ENCODE measurements around the gene SPAG16.

DNA sequence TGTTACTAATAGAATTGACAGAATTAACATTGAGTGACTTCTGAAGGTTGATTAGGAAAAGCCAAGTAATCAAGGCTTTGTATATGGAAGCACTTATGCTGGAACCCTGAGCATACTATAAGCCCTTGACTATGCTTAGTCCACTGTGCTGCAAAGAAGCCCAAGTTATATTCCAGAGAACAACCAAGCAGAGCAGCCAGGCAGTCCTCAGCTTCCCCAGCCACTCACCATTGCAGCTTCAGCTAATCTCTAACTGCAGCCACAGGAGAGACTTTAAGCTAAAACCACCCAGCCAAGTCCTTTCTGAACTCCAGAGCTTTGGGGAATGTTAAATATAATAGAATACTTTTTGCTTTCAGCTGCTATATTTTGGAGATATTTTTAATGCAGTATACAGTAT is 962.2 kb downstream of the SPAG16 start:
- no peak for TF ChIP-seq ZFX (IDR thresholded peaks at IDR 0.05; ENCODE audit: borderline replicate concordance)
- TF ChIP-seq, protein P1, sequence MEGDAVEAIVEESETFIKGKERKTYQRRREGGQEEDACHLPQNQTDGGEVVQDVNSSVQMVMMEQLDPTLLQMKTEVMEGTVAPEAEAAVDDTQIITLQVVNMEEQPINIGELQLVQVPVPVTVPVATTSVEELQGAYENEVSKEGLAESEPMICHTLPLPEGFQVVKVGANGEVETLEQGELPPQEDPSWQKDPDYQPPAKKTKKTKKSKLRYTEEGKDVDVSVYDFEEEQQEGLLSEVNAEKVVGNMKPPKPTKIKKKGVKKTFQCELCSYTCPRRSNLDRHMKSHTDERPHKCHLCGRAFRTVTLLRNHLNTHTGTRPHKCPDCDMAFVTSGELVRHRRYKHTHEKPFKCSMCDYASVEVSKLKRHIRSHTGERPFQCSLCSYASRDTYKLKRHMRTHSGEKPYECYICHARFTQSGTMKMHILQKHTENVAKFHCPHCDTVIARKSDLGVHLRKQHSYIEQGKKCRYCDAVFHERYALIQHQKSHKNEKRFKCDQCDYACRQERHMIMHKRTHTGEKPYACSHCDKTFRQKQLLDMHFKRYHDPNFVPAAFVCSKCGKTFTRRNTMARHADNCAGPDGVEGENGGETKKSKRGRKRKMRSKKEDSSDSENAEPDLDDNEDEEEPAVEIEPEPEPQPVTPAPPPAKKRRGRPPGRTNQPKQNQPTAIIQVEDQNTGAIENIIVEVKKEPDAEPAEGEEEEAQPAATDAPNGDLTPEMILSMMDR (IDR thresholded peaks at IDR 0.05): no peak

Data from 22Rv1 (cell line).